BE2C (cell line): ENCODE measurements around the gene CENPVL2. TPM values are rescaled to one million over a fixed set of nuclear protein-coding genes. Genes with fewer than 3 reads are reported as not detected.
"Not testable (repeated sequence)": the region's sequence is repeated elsewhere in the genome, so short reads cannot be mapped to it uniquely, and the experiment has no call there.

Experiments
- DNase-seq: peaks from one replicate; pipeline ENCODE4 v3.0.0-alpha.2; 2020
- H3K27me3 ChIP-seq: fragments of 250-450 bp; sonication (Bioruptor Pico); 2 replicates; pipeline ENCODE4 v1.5.1; 2020; ENCODE audit warnings: mild to moderate bottlenecking
- H3K36me3 ChIP-seq: fragments of 250-450 bp; sonication (Bioruptor Pico); 2 replicates; pipeline ENCODE4 v1.5.1; 2020; ENCODE audit warnings: mild to moderate bottlenecking
- H3K4me1 ChIP-seq: fragments of 250-450 bp; sonication (Bioruptor Pico); 2 replicates; pipeline ENCODE4 v1.5.1; 2020
- H3K4me3 ChIP-seq: 2 replicates; pipeline ENCODE4 v1.5.1; 2011; ENCODE audit warnings: low read depth, low read length
- H3K9me3 ChIP-seq: fragments of 250-450 bp; sonication (Bioruptor Pico); 2 replicates; pipeline ENCODE4 v1.5.1; 2020
- polyA plus RNA-seq: library from polyadenylated mRNA; unstranded; fragments of >200 nt; gene quantifications from one replicate; pipeline ENCODE4 v1.2.1, GENCODE V29; 2012; ENCODE audit warnings: low read depth, missing spikeins; ENCODE audit not compliant: insufficient read length, insufficient read depth
- TF ChIP-seq, protein P1 (sequence below): IDR thresholded peaks from 2 replicates; pipeline ENCODE4 v1.5.1; 2012; ENCODE audit warnings: mild to moderate bottlenecking, low read depth, low read length

Gene CENPVL2
- not detected for polyA plus RNA-seq

DNA sequence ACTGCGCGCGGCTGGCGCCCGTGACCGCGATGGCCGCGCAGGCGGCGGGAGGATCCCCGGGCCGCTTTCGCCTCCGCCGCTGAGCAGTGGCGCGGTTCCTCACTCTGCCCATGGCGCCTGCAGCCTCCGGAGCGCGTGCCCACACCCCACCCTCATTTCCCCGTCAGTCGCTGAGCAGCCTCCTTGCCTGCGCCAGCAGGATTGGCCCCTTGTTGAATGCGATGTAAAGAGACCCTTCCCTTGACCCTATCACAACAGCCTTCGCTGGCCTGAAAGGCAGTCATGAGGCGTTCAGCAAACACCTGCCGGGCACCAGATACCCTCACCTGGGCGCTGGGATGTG, at the start of gene CENPVL2:
TSS of gene CENPVL2 (minus strand) at position 112 of the 343 bp plus-strand sequence. CDS start at position 112, 0 bp downstream.
- not testable (repeated sequence) for H3K36me3 ChIP-seq, H3K4me1 ChIP-seq, H3K4me3 ChIP-seq

DNA sequence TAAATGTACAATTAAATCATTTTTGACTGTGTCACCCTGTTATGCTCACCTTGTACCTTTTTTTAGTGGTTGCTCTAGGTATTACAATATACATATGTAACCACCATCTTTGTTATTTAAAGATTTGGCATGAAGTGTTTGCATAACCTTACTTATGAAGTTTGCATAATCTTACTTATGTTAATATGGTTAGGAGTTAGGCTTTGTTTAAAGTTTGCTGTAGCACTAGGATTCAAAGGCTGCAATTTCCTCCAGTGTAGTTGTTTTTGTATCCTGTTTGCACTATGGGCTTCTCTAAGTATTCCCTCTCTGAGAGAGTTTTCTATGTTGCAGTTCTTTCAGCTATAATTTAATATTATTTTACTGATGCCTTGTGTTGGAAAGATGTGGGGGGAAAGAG, 45.6 kb upstream of the CENPVL2 start:
- Histone ChIP-seq H3K4me3 (no peak overlapping the region), H3K36me3 (no peaks in the 10 kb centered on the region), H3K4me1 (no peaks in the 10 kb centered on the region), H3K9me3 (no peaks in the 10 kb centered on the region), H3K27me3 (no peaks in the 10 kb centered on the region)
- TF ChIP-seq, protein P1, sequence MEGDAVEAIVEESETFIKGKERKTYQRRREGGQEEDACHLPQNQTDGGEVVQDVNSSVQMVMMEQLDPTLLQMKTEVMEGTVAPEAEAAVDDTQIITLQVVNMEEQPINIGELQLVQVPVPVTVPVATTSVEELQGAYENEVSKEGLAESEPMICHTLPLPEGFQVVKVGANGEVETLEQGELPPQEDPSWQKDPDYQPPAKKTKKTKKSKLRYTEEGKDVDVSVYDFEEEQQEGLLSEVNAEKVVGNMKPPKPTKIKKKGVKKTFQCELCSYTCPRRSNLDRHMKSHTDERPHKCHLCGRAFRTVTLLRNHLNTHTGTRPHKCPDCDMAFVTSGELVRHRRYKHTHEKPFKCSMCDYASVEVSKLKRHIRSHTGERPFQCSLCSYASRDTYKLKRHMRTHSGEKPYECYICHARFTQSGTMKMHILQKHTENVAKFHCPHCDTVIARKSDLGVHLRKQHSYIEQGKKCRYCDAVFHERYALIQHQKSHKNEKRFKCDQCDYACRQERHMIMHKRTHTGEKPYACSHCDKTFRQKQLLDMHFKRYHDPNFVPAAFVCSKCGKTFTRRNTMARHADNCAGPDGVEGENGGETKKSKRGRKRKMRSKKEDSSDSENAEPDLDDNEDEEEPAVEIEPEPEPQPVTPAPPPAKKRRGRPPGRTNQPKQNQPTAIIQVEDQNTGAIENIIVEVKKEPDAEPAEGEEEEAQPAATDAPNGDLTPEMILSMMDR: no peak
- DNase-seq: no peak

More for the DNA sequence above, at the start of gene CENPVL2:
- not testable (repeated sequence) for DNase-seq, H3K9me3 ChIP-seq, H3K27me3 ChIP-seq

DNA sequence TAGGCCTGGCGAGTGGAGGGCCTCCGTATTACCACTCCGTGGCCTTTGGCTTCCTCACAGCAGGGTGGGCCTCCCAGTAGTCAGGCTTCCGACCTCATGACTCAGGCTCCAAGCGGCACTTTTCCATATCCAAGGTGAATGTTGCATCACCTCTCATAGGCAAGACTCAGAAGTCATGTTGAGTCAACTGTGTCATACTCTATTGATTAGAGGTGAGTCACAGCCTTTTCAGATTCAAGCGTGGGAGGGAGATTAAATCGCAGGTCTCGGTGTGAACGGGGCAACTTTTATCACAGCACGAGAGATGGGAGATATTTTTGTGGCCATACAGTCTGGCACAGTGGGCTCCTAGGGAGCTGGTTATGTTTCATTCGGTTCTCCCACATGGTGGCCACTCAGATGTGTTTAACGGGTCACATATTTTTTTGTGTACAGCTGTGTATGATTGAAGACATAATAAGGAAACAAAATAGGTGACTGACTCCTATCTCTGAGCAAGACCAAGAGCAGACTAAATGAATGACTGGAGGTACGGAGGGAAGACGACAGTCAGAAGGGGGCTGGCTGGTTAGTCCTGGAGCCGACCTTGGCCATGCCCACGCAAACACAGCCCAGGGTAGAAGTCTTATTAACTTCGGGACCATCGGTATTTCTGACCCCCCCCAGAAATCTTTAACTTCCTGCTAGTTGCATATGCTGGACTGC, 30.5 kb upstream of the CENPVL2 start:
- not testable (repeated sequence) for H3K36me3 ChIP-seq, DNase-seq, H3K27me3 ChIP-seq, H3K4me1 ChIP-seq, H3K9me3 ChIP-seq, H3K4me3 ChIP-seq

DNA sequence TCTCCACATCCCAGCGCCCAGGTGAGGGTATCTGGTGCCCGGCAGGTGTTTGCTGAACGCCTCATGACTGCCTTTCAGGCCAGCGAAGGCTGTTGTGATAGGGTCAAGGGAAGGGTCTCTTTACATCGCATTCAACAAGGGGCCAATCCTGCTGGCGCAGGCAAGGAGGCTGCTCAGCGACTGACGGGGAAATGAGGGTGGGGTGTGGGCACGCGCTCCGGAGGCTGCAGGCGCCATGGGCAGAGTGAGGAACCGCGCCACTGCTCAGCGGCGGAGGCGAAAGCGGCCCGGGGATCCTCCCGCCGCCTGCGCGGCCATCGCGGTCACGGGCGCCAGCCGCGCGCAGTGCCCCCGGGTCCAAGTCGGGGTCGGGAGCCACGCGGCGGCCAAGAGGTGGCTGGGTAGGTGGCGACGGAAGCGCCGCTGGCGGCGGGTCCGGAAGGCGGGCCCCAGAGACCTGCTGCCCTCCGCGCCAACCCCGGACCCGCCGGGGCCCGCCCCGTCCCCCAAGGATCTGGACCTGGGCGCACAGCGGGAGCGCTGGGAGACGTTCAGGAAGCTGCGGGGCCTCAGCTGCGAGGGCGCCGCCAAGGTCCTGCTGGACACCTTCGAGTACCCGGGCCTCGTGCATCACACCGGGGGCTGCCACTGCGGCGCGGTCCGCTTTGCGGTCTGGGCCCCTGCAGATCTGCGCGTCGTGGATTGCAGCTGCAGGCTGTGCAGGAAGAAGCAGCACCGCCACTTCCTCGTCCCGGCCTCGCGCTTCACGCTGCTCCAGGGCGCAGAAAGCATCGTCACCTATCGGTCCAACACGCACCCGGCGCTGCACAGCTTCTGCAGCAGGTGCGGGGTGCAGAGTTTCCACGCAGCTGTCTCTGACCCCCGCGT, 27.9 kb upstream of the CENPVL2 start, which contains the start of gene CENPVL1:
TSS of gene CENPVL1 (plus strand) at position 236 of the 888 bp plus-strand sequence. CDS start at position 236, 0 bp downstream.
- not testable (repeated sequence) for H3K4me1 ChIP-seq, DNase-seq, H3K9me3 ChIP-seq, H3K27me3 ChIP-seq, H3K36me3 ChIP-seq, H3K4me3 ChIP-seq

DNA sequence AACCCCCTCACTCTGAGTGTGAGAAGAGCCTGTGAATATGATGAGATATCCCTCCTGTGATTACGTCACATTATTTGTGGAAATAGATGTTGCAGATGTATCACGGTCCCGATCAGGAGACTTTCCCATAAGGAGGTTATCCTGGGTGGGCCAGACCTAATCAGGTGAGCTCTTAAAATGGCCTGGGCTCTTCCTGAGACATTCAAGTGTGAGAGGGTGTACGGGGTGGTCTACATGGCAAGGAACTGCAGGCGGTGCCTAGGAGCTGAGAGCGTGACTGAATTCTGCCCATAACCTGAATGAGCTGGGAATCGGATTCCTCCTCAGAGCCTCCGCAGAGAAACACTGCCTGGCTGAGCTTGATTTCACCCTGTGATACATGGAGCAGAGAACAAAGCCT, 14.8 kb upstream of the CENPVL2 start:
- Histone ChIP-seq H3K4me3 (no peak overlapping the region), H3K9me3 (no peaks in the 10 kb centered on the region), H3K4me1 (no peaks in the 10 kb centered on the region), H3K27me3 (no peaks in the 10 kb centered on the region), H3K36me3 (no peaks in the 10 kb centered on the region)
- TF ChIP-seq, protein P1: no peak
- DNase-seq: no peak

DNA sequence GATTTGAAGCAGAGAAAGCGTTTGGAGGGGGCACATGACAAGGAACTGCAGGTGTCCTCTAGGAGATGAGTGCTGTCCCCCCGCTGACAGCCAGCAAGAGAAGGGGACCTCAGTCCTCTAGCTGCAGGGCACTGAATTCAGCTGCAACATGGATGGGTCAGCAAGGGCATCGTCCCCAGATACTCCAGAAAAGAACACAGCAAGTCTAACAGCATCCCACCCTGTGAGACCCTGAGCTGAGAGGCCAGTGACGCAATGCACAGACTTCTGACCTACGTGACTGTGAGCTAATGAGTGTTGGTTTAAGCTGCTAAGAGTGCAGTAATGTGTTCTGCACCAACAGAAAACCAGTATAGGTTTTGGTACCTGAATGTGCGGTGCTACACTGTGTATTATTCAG, 11.6 kb upstream of the CENPVL2 start:
- H3K27me3 ChIP-seq: no peaks in the 10 kb centered on the region
- H3K36me3 ChIP-seq: no peaks in the 10 kb centered on the region
- TF ChIP-seq, protein P1: no peak
- no peak for DNase-seq
- H3K9me3 ChIP-seq: no peaks in the 10 kb centered on the region
- H3K4me3 ChIP-seq: no peak overlapping the region
- no peaks in the 10 kb centered on the region for H3K4me1 ChIP-seq

DNA sequence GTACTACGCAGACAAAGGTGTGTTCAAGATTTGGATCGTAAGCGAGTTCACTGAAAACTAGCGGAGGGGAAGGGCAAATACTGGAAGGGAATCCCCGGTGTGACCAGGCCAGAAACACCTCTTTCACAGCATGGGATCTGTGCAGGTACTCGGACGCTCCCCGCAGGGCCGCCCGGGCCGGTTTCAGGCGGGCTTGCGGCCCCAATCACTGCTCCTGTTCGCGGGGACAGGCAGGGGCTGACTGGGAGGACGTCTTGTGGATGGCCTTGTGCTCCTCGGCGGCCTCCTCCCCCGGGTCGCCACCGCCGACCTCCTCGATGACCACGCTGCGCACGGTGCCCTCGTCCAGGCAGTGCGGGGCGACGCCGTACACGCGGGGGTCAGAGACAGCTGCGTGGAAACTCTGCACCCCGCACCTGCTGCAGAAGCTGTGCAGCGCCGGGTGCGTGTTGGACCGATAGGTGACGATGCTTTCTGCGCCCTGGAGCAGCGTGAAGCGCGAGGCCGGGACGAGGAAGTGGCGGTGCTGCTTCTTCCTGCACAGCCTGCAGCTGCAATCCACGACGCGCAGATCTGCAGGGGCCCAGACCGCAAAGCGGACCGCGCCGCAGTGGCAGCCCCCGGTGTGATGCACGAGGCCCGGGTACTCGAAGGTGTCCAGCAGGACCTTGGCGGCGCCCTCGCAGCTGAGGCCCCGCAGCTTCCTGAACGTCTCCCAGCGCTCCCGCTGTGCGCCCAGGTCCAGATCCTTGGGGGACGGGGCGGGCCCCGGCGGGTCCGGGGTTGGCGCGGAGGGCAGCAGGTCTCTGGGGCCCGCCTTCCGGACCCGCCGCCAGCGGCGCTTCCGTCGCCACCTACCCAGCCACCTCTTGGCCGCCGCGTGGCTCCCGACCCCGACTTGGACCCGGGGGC, 567 bp downstream of the CENPVL2 start:
- H3K36me3 ChIP-seq, H3K4me3 ChIP-seq, H3K27me3 ChIP-seq, DNase-seq, H3K9me3 ChIP-seq, H3K4me1 ChIP-seq: not testable (repeated sequence)

DNA sequence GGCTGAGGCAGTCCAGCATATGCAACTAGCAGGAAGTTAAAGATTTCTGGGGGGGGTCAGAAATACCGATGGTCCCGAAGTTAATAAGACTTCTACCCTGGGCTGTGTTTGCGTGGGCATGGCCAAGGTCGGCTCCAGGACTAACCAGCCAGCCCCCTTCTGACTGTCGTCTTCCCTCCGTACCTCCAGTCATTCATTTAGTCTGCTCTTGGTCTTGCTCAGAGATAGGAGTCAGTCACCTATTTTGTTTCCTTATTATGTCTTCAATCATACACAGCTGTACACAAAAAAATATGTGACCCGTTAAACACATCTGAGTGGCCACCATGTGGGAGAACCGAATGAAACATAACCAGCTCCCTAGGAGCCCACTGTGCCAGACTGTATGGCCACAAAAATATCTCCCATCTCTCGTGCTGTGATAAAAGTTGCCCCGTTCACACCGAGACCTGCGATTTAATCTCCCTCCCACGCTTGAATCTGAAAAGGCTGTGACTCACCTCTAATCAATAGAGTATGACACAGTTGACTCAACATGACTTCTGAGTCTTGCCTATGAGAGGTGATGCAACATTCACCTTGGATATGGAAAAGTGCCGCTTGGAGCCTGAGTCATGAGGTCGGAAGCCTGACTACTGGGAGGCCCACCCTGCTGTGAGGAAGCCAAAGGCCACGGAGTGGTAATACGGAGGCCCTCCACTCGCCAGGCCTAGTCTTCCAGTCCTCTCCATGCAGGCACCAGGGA, 2.8 kb downstream of the CENPVL2 start:
- not testable (repeated sequence) for H3K36me3 ChIP-seq, H3K9me3 ChIP-seq, H3K27me3 ChIP-seq, H3K4me3 ChIP-seq, DNase-seq, H3K4me1 ChIP-seq
